ENCODE results near the gene FOSB. TPM values are rescaled to one million over a fixed set of nuclear protein-coding genes. Genes with fewer than 3 reads are reported as not detected.

FOSB gene
- total and polyA plus RNA-seq, 9 of the 15 experiments (the other 6 are each of a cell fraction or from before 2014, with no cell fraction given): 0.11 to 2.7 (median 0.73) TPM

- Histone ChIP-seq H3K4me2 (ENCODE audit: insufficient read depth, low read length) (peak overlapping the region; percentile 21), H3K27me3 (ENCODE audit: control insufficient read depth in 2 of 2, insufficient read depth in 2 of 2, low read length in 2 of 2) (no peaks in the 10 kb centered on the region), H2AFZ (ENCODE audit: low read depth, low read length) (no peak overlapping the region), H3K4me3 (no peak overlapping the region), H3K9me1 (ENCODE audit: control insufficient read depth, insufficient read depth, low read length) (no peaks in the 10 kb centered on the region), H3K27ac (ENCODE audit: extremely low read depth, low read depth, low read length) (peak overlapping the region; percentile 6; the same call in 1 of the 3 replicates), H3K9me3 (replicated peaks; ENCODE audit: control insufficient read depth, insufficient read depth, low read depth, low read length) (no peaks in the 10 kb centered on the region), H3K79me2 (ENCODE audit: control insufficient read depth, insufficient read depth, low read length) (peaks cover 94% of the 10 kb centered on the region), H3K4me1 (replicated peaks in 1 of 2; ENCODE audit: control insufficient read depth in 2 of 2, insufficient read depth in 2 of 2, low read length in 2 of 2) (peaks cover 50 to 62% of the 10 kb centered on the region in 2 experiments), H3K9ac (ENCODE audit: insufficient read depth in 1 of 2, low read depth in 2 of 2, low read length in 2 of 2) (peak overlapping the region; percentile 10 to 65; a peak in 1 of 4 replicates), H3K36me3 (ENCODE audit: control insufficient read depth, insufficient read depth, low read length) (peaks cover 80% of the 10 kb centered on the region), H4K20me1 (replicated peaks; ENCODE audit: control insufficient read depth, insufficient read depth, low read length) (peaks cover 5% of the 10 kb centered on the region; the same call in 1 of the 2 replicates)
- intact Hi-C loops (cut with micrococcal nuclease): no loop called here
- ChIA-PET CTCF (ENCODE audit: low intra/inter-chr PET ratio) (no interaction called here), POLR2A (no interaction called here)
- FAIRE-seq (no peak), ATAC-seq (no peak), DNase-seq (ENCODE audit: extremely low read depth in 1 of 4, low spot score in 3 of 4) (no peak)
- in situ Hi-C loops (cut with MboI): no loop called here
- WGBS (ENCODE audit: insufficient coverage, low coverage, missing lambda C conversion rate): 75% methylated on average over 6 of the region's 6 CpGs
- no TSS peak for BruUV-seq (replicated peaks)
- TF ChIP-seq KDM1A (IDR thresholded peaks at IDR 0.05) (0 out of 4 replicates have a peak, but pooled peaks of 1 of the 2 experiments have one; percentile 20), ZC3H11A (IDR thresholded peaks at IDR 0.05; ENCODE audit: low read depth, low read length) (no peak), ZFP36 (IDR thresholded peaks at IDR 0.05; ENCODE audit: low read depth, low read length, partially characterized antibody) (peak; percentile 54), ZNF384 (IDR thresholded peaks at IDR 0.05; ENCODE audit: low read depth, low read length) (0 out of 2 replicates have a peak, but pooled peaks have one; percentile 12), ZNF121 (CRISPR knock-in tag; conservative IDR thresholded peaks at IDR 0.05) (peak; percentile 96), BCOR (IDR thresholded peaks at IDR 0.05) (peak; percentile 68), ZNF239 (CRISPR knock-in tag; IDR thresholded peaks at IDR 0.05) (peak; percentile 97), SMARCA5 (IDR thresholded peaks at IDR 0.05) (peak; percentile 68; the same call in 1 of the 2 replicates), RREB1 (CRISPR knock-in tag; IDR thresholded peaks at IDR 0.05) (no peak), MED1 (CRISPR knock-in tag; IDR thresholded peaks at IDR 0.05; ENCODE audit: borderline replicate concordance) (no peak), RCOR1 (IDR thresholded peaks at IDR 0.05; ENCODE audit: borderline replicate concordance in 1 of 2, low read depth in 2 of 2, low read length in 2 of 2) (0 out of 4 replicates have a peak, but pooled peaks of 1 of the 2 experiments have one; percentile 4)
These were observed 45.2 kb downstream of the FOSB start for GRCh38 chr19:45512881-45513483.
